Erythroblast (primary cell): ENCODE results near the gene TBX15.
A peak's percentile ranks its signal among the peaks of the same experiment; 100 is the strongest.

Experiments used
- DNase-seq, 2 experiments: peaks; one replicate each; lab custom pipeline; 2025; lab: John Stamatoyannopoulos, UW
- GATA1 ChIP-seq: IDR thresholded peaks from 2 replicates; pipeline ENCODE4 v1.6.1; 2011; ENCODE audit warnings: low read depth, mild to moderate bottlenecking, control low read depth, low read length, moderate library complexity
- POLR2A ChIP-seq: IDR thresholded peaks from 2 replicates; pipeline ENCODE4 v1.6.1; 2011; ENCODE audit warnings: mild to moderate bottlenecking, low read length

TBX15 gene

GRCh38 chr1:119006406-119007279, 18.5 kb upstream of the TBX15 start:
- TF ChIP-seq POLR2A (no peak), GATA1 (no peak)
- no peak for DNase-seq

GRCh38 chr1:119005724-119006405, 17.7 kb upstream of the TBX15 start:
- TF ChIP-seq POLR2A (no peak), GATA1 (no peak)
- DNase-seq, result no peak

GRCh38 chr1:119004781-119005180, 16.6 kb upstream of the TBX15 start:
- TF ChIP-seq POLR2A (no peak), GATA1 (no peak)
- DNase-seq, result no peak

GRCh38 chr1:119004129-119004527, 16.0 kb upstream of the TBX15 start:
- DNase-seq, result no peak
- TF ChIP-seq GATA1, result no peak
- no peak for TF ChIP-seq POLR2A

- DNase-seq, result no peak
- TF ChIP-seq POLR2A (no peak), GATA1 (no peak)
These were observed 15.4 kb upstream of the TBX15 start for GRCh38 chr1:119003413-119004128.

- no peak for TF ChIP-seq GATA1
- no peak for TF ChIP-seq POLR2A
- DNase-seq, result peak in 1 of 2 experiments; percentile 16
These were observed 14.0 kb upstream of the TBX15 start for GRCh38 chr1:119002028-119002686.

GRCh38 chr1:119001181-119002027, 13.3 kb upstream of the TBX15 start:
- no peak for TF ChIP-seq POLR2A
- TF ChIP-seq GATA1, result no peak
- DNase-seq, result no peak

- no peak for TF ChIP-seq POLR2A
- no peak for TF ChIP-seq GATA1
- DNase-seq, result no peak
These were observed 12.4 kb upstream of the TBX15 start for GRCh38 chr1:119000371-119001180.

GRCh38 chr1:118999348-119000071, 11.4 kb upstream of the TBX15 start:
- DNase-seq, result no peak
- TF ChIP-seq POLR2A (no peak), GATA1 (no peak)

- DNase-seq, result no peak
These were observed 10.0 kb upstream of the TBX15 start for GRCh38 chr1:118998171-118998570.

GRCh38 chr1:118997225-118997624, 9.1 kb upstream of the TBX15 start:
- TF ChIP-seq POLR2A (no peak), GATA1 (no peak)
- DNase-seq, result no peak

More at GRCh38 chr1:118998171-118998570, 10.0 kb upstream of the TBX15 start:
- TF ChIP-seq POLR2A, result no peak
- no peak for TF ChIP-seq GATA1

GRCh38 chr1:118995312-118996016, 7.3 kb upstream of the TBX15 start:
- TF ChIP-seq POLR2A, result no peak
- no peak for TF ChIP-seq GATA1
- no peak for DNase-seq
